Measurements from ENCODE around the gene ZNF672.

Gene ZNF672

DNA sequence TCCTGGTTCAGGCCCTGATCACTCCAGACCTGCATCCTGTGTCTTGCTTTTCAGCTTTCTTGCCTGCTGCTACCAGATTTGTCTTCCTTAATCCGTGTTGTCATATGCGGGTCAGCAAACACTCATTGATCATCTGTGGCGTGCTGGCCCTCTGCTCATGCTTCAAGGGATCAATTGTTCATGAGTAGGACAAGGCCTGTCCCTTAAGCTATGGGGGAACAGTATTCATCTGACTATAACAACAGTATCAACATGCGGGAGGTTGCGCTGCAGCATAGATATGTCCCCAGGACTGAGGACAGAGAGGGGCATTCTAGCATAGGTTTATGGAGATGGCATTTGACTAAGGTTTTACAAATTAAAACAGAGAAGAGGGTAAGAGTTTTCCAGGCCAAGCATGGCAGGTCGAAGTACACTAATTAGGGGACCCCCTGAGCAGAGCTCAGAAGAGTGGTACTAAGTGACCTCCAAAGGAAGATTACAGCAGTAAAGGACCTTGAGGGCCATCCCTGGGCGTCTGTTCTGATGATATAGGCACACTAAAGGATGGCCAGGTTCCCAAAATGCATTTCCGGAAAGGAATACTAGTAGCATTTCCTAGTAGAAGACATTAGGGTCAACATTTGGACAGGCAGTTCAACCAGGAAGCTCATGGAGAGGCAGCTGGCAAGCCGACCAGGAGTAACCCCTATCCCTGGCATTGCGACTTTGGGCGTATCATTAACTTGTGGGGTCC is 811 bp upstream of the ZNF672 start:
- H3K4me3 ChIP-seq (ENCODE audit: low read depth, low read length), result peak overlapping the region; percentile 81
- no peak for DNase-seq (ENCODE audit: low read depth)
- TF ChIP-seq, protein P1, sequence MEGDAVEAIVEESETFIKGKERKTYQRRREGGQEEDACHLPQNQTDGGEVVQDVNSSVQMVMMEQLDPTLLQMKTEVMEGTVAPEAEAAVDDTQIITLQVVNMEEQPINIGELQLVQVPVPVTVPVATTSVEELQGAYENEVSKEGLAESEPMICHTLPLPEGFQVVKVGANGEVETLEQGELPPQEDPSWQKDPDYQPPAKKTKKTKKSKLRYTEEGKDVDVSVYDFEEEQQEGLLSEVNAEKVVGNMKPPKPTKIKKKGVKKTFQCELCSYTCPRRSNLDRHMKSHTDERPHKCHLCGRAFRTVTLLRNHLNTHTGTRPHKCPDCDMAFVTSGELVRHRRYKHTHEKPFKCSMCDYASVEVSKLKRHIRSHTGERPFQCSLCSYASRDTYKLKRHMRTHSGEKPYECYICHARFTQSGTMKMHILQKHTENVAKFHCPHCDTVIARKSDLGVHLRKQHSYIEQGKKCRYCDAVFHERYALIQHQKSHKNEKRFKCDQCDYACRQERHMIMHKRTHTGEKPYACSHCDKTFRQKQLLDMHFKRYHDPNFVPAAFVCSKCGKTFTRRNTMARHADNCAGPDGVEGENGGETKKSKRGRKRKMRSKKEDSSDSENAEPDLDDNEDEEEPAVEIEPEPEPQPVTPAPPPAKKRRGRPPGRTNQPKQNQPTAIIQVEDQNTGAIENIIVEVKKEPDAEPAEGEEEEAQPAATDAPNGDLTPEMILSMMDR (IDR thresholded peaks at IDR 0.05; ENCODE audit: control insufficient read depth, extremely low read depth, insufficient read depth), result no peak

DNA sequence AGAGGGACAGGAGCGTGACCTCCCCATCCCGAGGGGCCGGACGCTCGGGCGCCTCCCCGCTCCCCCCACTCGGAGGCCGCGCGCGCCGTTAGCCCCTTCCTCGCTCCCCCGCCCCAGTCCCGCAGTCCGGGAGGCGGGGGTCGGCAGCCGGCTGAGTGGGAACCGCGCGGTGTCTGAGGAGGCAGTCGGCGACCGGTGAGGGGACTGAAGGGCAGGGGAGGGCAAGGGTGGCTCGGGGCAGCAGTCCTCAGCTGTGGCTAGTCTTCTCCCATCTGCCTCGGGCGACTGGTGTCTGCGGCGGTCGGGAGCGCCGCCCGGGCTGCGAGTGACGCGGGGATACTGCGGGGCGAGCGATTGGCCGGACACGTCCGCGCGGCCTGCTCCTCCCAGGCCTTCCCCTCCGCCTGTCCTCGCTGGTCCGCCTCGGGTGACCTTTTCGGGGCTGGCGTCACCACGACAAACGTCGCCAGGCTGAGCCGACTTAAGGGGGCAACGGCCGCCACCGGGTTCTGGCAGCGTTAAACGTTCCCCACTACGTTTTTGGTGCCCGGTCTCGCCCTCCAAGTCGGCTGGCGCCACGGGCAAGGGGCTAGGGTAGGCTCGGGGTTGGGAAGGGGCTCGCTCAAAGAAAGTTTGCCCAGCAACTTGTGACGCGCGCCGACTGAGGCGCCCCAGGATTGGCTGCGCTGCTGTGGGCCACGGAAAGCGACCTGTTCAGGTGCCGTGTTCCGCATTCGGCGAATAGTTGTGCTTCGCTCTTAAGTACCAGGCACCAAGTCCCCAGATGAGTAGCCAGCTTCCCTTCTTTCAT is 538 bp downstream of the ZNF672 start:
- TF ChIP-seq, protein P1 (IDR thresholded peaks at IDR 0.05; ENCODE audit: control insufficient read depth, extremely low read depth, insufficient read depth), result no peak
- peak overlapping the region; percentile 81 for H3K4me3 ChIP-seq (ENCODE audit: low read depth, low read length)
- DNase-seq (ENCODE audit: low read depth), result peak; percentile 90

DNA sequence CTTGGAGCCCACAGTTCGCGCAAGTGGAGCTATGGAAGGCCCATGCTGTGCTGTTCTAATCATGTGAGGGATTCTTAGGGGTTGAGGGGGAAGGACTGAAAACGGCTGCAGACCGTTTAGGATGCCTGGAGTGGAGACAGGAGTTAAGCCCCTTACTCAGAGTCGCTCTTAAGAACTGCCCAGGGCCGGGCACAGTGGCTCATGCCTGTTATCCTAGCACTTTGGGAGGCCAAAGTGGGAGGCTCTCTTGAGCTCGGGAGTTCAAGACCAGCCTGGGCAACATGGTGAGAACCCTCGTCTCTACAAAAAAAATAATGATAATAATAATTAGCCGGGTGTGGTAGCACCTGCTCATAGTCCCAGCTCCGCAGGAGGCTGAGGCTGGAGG is 1.1 kb downstream of the ZNF672 start:
- TF ChIP-seq, protein P1 (IDR thresholded peaks at IDR 0.05; ENCODE audit: control insufficient read depth, extremely low read depth, insufficient read depth), result no peak
- DNase-seq (ENCODE audit: low read depth), result no peak
- peak overlapping the region; percentile 81 for H3K4me3 ChIP-seq (ENCODE audit: low read depth, low read length)

DNA sequence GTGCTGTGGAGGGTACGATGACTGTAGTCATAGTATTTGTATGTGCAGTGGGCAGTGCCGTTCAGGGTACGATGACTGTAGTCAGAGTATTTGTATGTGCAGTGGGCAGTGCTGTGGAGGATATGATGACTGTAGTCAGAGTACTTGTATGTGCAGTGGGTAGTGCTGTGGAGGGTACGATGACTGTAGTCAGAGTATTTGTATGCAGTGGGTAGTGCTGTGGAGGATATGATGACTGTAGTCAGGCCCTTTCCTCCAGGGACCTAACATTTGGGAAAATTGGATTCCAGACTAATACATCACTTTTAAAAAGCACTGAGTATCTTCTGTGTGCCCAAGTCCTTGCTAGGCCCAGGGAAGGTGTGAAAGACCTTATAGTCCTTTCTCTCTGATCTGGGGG is 2.9 kb downstream of the ZNF672 start:
- TF ChIP-seq, protein P1 (IDR thresholded peaks at IDR 0.05; ENCODE audit: control insufficient read depth, extremely low read depth, insufficient read depth), result no peak
- H3K4me3 ChIP-seq (ENCODE audit: low read depth, low read length), result no peak overlapping the region
- no peak for DNase-seq (ENCODE audit: low read depth)

DNA sequence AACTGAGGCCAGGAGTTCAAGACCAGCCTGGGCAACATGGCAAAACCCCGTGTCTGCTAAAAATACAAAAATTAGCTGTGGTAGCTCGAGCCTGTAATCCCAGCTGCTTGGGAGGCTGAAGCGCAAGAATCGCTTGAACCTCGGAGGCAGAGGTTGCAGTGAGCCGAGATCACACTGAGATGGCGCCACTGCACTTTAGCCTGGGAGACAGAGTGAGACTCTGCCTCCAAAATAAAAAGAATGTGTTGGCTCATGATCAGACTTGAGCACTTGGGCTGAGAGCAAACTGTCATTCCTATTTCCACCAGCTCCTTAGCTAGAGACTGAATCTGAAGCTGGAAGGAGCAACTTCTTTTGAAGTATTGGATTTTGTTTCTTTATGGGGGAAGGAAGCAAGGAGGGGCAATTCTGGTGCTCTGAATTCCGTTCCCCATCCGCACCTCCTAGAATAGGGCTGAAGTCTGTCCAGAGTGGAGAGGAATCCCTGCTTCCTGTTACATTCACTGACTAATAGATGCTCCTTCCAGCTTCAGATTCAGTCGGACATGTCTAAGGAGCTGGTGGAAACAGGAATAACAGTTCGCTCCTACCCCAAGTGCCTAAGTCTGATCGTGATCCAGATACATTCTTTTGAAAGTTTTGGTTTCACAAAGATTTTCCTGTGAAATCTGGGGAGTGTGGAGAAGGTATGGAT is 3.8 kb downstream of the ZNF672 start:
- H3K4me3 ChIP-seq (ENCODE audit: low read depth, low read length), result no peak overlapping the region
- no peak for DNase-seq (ENCODE audit: low read depth)
- TF ChIP-seq, protein P1 (IDR thresholded peaks at IDR 0.05; ENCODE audit: control insufficient read depth, extremely low read depth, insufficient read depth), result peak; percentile 32; the same call in 1 of the 2 replicates

DNA sequence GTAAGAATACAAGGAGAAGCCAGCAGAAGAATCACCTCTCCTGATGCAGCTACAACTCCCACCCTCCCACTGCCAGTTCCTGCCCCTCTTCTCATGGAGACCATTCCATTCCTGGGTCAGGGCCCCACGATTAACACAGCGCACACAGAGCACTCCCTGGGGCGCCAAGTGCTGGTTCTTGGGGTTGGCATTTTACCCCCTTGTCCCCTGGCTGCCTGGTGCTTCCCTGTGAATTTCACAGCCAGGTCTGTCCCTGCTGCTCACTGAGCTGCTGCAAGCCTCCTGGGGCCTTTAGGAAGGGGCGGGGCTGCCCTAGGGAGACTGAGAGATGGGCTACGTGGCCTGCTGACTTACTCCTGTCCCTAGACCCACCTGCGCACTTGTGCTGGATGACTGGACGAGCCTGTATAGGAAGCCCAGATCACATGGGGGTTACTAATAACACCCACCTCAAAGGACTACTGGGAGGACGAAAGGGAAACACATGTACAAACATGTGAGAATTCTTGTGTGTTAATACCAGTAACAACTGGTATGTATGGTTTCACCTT is 4.8 kb downstream of the ZNF672 start:
- no peak overlapping the region for H3K4me3 ChIP-seq (ENCODE audit: low read depth, low read length)
- TF ChIP-seq, protein P1 (IDR thresholded peaks at IDR 0.05; ENCODE audit: control insufficient read depth, extremely low read depth, insufficient read depth), result no peak
- no peak for DNase-seq (ENCODE audit: low read depth)

Data from LNCaP clone FGC (cell line).